GM12872 (cell line): Measurements from ENCODE around the gene RAI2.

Experiments
- TF ChIP-seq, protein P1 (sequence below): IDR thresholded peaks from 3 replicates; pipeline ENCODE4 v1.5.1; 2011; ENCODE audit warnings: low read depth, mild to moderate bottlenecking, low read length, moderate library complexity; ENCODE audit not compliant: insufficient read depth

The RAI2 gene

DNA sequence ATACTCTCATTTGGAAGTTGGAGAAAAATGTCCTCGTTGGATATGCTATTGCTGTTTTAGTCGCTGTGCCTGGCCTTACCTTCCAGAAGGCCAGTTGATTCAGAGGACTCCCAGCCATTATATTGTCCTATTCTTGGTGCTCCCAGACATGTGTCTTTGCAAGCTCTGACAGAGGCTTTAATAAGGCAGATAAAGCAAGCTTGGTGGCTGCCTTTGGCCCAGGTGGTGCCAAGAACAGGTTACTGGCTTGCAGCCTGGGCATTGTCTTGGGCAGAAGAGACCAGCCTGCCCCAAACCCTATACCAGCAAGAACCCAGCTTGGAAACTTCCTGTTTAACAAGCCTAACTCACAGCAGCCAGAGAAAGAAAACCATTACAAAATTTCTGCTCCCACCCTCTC, 16.9 kb downstream of the RAI2 start:
- TF ChIP-seq, protein P1, sequence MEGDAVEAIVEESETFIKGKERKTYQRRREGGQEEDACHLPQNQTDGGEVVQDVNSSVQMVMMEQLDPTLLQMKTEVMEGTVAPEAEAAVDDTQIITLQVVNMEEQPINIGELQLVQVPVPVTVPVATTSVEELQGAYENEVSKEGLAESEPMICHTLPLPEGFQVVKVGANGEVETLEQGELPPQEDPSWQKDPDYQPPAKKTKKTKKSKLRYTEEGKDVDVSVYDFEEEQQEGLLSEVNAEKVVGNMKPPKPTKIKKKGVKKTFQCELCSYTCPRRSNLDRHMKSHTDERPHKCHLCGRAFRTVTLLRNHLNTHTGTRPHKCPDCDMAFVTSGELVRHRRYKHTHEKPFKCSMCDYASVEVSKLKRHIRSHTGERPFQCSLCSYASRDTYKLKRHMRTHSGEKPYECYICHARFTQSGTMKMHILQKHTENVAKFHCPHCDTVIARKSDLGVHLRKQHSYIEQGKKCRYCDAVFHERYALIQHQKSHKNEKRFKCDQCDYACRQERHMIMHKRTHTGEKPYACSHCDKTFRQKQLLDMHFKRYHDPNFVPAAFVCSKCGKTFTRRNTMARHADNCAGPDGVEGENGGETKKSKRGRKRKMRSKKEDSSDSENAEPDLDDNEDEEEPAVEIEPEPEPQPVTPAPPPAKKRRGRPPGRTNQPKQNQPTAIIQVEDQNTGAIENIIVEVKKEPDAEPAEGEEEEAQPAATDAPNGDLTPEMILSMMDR = no peak

DNA sequence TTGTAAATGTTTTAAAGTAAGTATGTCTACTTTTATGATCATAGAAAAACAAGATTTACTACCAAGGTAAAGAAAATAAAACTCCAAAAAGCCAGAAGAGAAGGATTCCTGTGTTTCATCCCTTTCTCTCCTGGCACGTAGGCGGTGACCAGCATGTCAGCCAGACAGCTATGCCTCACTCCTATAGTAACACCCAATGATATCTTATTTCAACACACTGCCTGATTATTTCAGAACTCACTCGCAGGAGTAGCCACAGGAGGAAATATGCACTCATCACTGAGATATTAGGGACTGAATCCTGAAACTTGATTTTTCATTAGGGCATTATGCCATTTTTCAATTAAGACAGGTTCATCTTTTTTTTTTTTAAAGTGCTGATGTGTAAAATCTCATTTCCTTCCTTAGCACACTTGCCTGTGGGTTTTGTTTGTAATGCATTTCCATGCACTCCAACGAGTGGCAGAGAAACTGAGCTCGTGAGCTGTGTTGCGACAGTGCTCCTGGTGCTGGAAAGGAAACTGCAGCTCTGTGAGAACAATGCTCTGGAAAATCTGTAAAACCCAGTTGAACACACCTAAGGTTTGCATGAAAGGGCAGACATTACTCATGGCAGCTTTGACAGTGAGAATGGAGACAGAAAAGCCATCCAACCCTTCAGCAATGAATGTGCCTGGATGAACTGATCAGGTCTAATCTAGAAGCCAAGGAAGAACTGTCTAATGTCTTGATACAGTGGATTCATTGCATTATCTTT, 18.2 kb downstream of the RAI2 start:
- TF ChIP-seq, protein P1 = no peak

DNA sequence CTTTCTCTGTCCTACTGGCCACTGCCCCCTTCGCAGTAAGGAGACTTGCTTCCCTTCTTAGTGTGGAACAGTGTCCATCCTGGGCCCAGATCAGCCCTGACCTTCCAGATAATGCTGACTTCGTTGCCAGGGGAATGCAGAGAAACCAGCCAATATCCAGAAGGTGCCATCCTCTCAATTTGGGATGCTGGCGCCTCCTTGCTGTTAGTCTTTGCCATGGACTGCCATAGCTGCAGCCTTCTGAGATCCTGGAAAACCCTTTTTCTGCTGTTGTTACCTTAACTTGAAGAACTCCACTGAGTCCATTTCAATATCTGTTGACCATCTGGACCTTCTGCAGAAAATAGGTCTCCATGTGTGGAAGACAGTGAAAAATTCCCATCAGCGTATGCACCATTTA, 21.8 kb downstream of the RAI2 start:
- TF ChIP-seq, protein P1 = no peak

DNA sequence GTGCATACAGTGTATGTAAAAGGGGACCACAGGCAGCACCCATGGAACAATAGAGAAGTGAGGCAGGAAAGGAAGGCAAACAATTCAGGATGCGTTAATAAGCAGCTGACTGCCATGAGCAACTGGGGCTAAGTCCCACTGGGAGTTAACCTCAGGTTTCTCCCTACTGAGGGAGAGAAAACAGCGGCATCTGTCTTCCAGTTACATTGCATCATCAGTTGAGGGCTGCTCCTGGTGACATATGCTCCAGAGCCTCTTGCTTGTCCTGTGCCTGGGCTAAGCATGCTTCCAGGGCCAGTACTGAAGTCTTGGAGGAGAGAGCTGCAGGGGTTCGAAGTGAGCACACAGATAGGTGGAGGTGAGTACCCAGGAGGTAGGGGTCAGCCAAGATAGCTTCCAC, 24.3 kb downstream of the RAI2 start:
- TF ChIP-seq, protein P1 = no peak

DNA sequence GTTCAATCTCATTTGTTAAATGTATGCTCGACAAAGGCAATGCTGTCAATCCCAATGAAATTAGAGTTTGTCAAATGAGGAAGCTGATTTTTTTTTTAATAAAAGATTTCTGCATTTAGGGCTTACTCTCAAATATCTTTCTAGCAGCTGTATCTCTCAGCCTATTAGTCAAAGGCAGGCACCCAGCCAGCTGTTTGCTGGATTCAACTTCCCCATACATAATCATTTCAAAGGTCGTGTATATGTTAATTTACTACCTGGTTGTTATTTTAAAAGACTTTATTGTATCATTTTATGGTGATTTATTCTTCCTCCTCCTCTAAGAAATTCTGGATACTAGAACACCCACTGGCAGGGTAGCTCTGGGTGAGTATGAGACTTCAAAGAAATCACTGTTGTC, 27.1 kb downstream of the RAI2 start:
- TF ChIP-seq, protein P1 = no peak

DNA sequence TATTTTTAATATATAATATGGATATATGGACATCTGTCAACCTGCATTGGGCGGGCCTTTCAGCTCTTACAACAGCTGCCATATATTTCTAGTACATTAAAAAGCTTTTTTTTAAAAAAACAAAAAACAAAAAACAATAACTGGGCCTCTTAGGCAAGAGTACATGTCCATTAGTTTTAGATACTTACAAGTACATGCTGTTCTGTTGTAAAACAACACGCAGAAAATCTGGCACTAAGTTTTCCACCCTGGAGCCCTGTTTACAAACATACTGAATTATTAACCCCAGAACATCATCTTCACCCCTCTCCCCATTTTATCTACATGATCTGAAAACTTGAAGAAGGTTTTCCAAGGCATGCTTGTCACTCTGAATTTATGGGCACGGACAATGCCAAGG, 29.8 kb downstream of the RAI2 start:
- TF ChIP-seq, protein P1 = no peak

DNA sequence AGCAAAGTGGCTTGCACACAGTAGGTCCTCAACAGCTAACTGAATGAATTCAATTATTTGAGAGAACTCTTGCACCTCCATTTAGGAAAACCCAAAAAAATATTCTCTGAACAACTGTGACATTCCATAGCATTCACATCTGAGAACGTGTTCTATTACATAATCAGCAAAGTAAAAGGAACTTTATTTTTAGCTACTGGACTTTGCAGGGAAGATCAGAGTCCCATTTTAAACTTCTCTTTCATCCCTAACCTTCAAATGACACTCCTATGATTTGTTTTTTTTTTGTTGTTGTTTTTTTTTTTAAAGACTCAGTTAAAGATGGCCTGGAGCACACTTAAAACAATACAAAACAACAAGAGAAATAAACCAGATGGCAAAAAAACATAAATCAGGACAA, 30.9 kb downstream of the RAI2 start:
- TF ChIP-seq, protein P1 = no peak
